GM23338 (cell line): ENCODE measurements around the gene FGG.

Source experiments
- EZH2 ChIP-seq: fragments of 200-600 bp; sonication (generic); IDR thresholded peaks from one replicate; pipeline ENCODE4 v1.8.0; 2017; ENCODE audit warnings: antibody characterized with exemption, mild to moderate bottlenecking, low read depth; ENCODE audit not compliant: unreplicated experiment
- POLR2AphosphoS5 ChIP-seq: IDR thresholded peaks from 2 replicates; pipeline ENCODE4 v1.6.1; 2016; ENCODE audit warnings: antibody characterized with exemption, low read depth
- TF ChIP-seq, protein P1 (sequence below): IDR thresholded peaks from one replicate; pipeline ENCODE4 v1.6.1; 2018; ENCODE audit warnings: antibody characterized with exemption; ENCODE audit not compliant: unreplicated experiment
- TF ChIP-seq, protein P2 (sequence below), 2 experiments: fragments of 200-600 bp in 1 of 2; sonication (generic) in 1 of 2; conservative IDR thresholded peaks; 2 replicates each; pipeline versions ENCODE4 v1.5.1 to v1.6.1; 2016 to 2017; ENCODE audit warnings: antibody characterized with exemption in 2 of 2, low read depth in 2 of 2, mild to moderate bottlenecking in 2 of 2, moderate library complexity in 1 of 2

DNA sequence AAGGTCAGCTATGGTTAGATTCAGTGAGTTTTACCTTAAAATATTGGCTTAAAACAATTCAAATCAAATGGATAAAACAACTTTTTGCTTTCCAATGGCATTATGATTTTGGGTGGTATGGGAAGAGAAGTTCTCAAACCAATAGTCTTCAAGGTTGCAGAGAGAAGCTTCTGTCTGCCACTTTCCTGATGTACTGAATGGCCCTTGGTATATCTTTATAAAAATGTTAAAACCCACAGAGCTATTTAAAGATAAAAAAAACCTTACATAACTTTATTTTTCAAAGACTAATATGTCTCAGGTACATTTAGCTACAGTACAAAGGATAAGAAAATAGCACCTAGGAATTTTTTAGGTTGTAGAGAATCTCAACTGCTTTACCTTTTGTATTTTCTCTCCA, 28.8 kb downstream of the FGG start:
- TF ChIP-seq, protein P1, sequence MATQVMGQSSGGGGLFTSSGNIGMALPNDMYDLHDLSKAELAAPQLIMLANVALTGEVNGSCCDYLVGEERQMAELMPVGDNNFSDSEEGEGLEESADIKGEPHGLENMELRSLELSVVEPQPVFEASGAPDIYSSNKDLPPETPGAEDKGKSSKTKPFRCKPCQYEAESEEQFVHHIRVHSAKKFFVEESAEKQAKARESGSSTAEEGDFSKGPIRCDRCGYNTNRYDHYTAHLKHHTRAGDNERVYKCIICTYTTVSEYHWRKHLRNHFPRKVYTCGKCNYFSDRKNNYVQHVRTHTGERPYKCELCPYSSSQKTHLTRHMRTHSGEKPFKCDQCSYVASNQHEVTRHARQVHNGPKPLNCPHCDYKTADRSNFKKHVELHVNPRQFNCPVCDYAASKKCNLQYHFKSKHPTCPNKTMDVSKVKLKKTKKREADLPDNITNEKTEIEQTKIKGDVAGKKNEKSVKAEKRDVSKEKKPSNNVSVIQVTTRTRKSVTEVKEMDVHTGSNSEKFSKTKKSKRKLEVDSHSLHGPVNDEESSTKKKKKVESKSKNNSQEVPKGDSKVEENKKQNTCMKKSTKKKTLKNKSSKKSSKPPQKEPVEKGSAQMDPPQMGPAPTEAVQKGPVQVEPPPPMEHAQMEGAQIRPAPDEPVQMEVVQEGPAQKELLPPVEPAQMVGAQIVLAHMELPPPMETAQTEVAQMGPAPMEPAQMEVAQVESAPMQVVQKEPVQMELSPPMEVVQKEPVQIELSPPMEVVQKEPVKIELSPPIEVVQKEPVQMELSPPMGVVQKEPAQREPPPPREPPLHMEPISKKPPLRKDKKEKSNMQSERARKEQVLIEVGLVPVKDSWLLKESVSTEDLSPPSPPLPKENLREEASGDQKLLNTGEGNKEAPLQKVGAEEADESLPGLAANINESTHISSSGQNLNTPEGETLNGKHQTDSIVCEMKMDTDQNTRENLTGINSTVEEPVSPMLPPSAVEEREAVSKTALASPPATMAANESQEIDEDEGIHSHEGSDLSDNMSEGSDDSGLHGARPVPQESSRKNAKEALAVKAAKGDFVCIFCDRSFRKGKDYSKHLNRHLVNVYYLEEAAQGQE = no peak
- TF ChIP-seq, protein P2, sequence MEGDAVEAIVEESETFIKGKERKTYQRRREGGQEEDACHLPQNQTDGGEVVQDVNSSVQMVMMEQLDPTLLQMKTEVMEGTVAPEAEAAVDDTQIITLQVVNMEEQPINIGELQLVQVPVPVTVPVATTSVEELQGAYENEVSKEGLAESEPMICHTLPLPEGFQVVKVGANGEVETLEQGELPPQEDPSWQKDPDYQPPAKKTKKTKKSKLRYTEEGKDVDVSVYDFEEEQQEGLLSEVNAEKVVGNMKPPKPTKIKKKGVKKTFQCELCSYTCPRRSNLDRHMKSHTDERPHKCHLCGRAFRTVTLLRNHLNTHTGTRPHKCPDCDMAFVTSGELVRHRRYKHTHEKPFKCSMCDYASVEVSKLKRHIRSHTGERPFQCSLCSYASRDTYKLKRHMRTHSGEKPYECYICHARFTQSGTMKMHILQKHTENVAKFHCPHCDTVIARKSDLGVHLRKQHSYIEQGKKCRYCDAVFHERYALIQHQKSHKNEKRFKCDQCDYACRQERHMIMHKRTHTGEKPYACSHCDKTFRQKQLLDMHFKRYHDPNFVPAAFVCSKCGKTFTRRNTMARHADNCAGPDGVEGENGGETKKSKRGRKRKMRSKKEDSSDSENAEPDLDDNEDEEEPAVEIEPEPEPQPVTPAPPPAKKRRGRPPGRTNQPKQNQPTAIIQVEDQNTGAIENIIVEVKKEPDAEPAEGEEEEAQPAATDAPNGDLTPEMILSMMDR (conservative IDR thresholded peaks at IDR 0.05; ENCODE audit: low read depth in 2 of 2) = no peak
- TF ChIP-seq EZH2 = no peak
- no peak for TF ChIP-seq POLR2AphosphoS5
